Amniotic stem cell (primary cell): ENCODE data around the gene LAMC2.
A peak's percentile ranks its signal among the peaks of the same experiment; 100 is the strongest.
"Not testable (repeated sequence)": the region's sequence is repeated elsewhere in the genome, so short reads cannot be mapped to it uniquely, and the experiment has no call there.

Experiments
- DNase-seq: peaks from one replicate; lab custom pipeline; 2025; lab: John Stamatoyannopoulos, UW

LAMC2 gene

DNA sequence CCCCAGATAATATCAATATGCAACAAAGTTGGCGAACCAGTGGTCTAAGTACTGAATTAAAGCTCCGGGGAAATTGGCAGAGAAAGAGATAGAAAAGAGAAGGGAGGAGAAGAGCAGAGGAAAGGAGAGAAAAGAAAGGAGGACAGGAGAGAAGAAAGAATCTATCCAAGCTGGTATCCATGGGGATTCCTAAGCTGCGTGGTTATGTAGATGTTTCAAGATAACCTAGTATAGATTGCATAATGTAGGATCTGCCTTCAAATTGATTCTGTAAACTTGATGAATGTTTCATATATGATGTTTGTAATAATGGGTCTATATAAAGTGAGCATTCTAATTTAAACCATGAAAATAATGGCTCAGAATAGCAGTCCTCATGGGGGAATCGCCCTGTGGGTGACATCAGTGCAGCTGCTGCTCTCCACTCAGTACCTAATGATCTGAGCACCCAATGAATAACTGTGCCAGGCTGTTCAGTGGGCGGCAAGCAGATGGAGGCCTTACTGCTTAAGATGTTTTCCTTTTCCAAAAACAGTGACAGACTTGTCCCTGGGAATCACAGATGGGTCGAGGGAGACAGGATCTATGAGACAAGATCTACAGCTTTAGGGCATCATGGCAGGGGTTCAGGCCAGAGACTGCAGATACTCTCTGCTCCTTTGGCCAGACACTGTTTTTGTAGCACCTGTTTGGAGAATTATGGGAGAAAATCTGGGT is 78.0 kb downstream of the LAMC2 start:
- DNase-seq: no peak

DNA sequence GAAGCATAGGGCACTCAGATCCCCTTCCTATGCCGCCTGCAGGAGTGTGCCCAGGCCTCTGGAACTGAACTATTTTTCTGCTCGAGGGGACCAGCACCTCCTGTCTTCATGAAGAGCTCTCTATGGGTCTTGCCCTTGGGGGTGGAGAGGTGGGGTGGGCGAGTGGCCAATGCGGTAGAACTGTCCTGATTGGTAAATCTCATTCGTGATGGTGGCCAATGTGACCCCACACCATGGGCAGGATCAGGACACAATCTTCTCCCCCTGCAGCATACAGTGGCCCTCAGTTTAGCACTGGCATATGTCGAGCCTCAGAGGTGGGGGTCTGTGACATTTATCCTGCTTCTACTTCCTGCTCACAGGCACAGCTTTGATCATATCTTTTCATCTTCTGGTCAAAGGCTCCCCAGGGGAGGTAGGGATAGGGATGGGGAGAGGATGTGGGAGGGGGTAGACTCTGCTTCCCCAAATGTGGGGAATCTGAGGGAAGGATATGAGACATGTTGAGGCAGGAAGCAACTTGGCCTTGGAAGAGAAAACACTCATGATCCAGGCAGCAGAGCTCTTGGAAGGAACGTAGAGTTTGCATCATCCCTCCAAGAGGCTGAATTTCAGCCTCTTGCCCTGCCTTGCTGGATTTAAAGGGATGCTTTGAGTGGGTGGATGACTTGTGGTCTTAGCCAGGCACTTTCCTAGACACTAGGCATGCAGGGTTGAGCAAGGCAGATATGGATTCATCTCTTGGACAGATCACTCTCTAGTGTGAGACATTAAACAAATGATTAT is 81.8 kb downstream of the LAMC2 start:
- DNase-seq: peak; percentile 69

DNA sequence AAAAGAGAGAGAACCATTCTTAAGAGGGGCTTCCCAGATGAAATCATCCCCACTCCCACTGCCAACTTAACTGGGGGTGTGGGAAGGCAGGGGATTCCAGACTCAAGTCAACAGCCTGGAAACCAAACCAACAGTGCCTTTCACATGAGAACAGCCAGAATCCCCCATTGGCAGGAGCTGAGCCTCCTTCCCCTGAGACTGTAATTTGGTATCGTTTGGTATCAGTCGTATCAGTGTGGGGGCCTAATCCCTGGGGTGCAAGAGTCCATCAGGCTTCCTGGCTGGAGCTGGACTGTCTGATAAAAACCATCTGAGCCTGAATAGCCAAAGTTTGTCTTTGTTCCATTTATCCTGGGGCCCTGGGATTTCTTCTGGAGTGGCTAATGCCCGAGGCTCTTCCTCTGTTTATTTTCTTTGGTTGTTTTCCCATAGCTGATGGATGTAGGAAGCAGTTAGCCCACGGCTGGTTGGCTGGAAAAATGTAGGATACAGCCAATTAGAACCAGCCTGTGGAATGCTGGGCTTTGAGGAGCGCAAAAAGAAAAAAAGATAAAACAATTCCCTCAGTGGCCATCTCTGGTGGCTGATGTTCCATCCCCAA is 84.6 kb downstream of the LAMC2 start:
- peak; percentile 85 for DNase-seq

DNA sequence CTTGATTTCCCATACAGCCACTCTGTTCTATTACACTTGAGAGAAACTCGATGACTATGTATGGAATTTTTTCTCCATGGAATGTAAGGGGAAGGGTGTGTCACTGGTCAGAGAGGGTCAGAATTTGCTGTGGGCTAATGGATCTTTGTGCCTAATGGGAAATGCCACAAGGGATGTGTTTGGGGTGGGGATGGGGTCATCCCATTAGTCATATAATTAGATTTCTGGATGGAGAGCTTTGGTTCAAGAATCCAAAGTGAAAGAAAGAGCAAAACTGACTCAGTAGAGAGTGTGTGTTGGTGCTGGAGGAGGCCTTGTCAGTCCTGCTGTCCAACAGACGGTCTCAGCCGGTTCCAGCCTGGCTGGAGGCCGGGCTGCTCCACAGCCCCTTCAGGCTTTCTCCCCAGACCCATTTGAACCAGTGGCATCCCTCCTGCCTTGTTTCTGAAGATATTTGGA is 86.4 kb downstream of the LAMC2 start:
- peak; percentile 40 for DNase-seq

DNA sequence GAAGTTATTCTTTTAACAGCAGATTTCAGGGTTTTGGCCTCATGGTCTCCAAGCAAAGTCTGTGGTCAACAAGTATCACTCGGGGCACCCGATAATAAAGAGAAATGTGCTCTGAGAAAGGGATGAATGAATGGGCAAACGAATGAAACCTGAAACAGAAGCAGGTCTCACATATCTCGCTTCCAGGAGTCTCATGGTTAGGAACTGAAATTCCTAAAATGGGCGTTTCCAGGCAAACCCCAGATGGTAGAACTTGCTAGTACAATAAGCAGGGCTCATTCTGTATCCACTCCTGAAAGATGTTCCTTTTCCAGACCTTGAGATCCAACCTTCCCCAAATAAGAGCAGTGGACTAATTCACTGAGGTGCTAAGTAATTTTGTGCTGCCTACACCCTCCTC is 87.2 kb downstream of the LAMC2 start:
- peak; percentile 4 for DNase-seq

DNA sequence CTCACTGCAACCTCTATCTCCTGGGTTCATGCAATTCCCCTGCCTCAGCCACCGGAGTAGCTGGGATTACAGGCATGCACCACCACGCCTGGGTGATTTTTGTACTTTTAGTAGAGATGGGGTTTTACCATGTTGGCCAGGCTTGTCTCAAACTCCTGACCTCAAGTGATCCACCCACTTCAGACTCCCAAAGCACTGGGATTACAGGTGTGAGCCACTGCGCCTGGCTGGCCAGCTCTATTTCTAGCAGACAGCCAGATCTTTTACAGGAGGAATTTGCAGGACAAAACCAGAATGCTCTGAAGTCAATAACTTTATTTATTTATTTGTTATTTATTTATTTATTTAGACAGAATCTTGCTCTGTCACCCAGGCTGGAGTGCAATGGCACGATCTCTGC is 87.9 kb downstream of the LAMC2 start:
- DNase-seq: not testable (repeated sequence)

DNA sequence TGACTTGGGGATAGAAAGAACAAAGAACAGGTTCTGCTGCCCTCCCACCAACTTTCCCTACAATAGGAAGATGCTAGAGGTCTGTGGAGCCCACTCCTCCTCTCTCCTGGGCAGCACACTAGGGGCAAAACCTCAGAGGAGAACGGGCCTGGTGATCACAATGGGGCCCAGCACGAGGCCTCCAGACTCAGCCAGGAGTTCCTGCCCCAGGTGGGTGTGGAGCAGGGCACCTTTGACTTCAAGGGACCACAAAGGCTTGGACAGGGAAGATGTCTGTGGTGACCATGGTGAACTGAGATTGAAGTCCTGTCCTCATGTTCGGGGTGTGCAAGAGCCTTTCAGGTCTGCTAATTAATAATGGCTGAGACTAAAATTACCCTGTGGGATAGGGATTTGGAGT is 88.8 kb downstream of the LAMC2 start:
- DNase-seq: no peak

DNA sequence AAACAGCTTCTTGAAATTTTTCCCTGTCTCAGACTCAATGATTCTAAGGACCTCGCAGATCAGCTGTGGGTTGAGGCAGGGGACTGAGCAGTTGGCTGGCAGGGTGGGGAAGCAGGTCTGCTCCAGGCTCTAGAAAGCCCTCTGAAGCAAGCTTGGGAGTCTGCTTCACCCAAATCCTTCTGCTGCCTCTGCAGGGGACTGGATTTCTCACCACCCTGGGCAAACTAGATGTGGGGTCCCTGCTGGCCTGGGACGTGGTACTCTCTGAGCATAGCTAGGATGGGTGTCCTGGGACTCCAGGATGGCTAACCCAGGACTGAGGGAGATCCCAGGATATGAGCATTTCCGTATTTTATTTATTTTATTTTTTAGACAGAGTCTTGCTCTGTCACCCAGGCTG is 89.3 kb downstream of the LAMC2 start:
- no peak for DNase-seq

DNA sequence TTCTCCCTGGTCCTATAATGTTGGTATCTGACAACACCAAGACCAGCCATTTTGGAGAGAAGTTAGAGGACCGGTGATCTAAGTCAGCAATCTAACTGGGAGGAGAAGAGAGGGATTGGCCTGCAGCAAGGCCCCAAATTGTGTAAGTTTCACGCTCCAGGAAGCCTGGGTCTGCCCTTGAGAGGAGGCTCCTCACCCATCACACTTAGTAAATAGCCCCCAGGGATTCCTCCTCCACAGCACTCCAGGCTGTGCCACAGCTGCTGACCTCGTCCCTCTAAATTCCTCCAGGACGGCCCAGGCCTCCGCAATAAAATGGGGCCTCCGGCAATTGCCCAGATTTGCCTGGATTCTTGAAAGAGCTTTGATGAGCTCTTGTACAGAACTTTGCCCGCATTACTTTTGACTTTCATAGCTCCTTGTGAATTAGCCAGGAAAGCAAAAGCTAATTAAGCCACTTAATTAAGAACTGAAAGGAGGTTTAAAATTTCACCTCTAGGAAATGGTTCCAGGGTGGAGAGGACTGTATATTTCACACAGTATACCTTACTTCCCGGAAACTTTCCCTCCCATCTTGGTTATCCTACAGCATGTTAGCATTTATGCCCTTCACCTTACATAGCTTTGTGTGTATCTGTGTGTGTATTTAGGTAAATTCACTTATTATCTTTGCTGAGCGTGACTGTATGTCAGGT is 90.5 kb downstream of the LAMC2 start:
- no peak for DNase-seq

DNA sequence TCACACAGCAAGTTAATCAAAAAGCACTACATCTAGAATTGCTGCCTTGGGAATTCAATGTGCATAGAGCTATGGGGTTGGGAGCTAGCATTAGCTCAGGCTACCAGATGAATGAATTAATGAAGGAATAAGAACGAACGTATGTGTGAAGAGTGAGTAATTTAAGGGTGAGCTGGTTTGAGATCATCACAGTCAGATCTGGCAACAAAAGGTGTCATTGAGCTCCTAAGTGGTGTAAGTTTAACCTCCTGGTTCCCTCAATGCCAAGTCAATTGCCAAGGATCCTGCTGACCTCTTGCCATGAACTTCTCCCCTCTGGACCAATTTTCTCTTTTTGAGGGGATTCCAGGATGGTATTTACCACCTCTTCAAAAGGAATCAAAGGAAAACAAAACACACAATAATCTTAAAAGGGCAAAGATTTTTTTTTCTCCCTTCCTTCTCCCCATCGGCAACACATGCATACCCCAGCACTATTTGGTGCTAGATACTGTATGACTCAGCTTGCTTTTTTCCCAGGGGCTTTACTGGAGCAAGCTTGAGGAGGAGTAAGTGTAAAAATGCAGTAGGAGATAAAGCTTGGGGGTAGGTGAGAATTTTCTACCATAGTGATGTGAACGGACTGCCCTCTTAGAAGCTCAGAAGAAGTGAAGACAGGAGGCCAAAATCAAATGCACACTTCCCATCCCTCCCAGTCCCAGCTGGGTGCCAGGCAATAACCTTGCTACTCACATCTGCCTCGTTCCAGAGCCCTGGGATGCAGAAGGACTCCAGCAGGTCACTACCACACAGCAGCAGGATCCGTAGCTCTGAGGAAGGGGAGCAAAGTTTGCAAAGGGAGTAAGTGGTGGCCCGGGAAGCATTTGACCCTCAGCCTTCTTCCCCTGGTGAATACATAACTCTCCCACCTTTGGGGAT is 92.0 kb downstream of the LAMC2 start:
- peak; percentile 12 for DNase-seq

DNA sequence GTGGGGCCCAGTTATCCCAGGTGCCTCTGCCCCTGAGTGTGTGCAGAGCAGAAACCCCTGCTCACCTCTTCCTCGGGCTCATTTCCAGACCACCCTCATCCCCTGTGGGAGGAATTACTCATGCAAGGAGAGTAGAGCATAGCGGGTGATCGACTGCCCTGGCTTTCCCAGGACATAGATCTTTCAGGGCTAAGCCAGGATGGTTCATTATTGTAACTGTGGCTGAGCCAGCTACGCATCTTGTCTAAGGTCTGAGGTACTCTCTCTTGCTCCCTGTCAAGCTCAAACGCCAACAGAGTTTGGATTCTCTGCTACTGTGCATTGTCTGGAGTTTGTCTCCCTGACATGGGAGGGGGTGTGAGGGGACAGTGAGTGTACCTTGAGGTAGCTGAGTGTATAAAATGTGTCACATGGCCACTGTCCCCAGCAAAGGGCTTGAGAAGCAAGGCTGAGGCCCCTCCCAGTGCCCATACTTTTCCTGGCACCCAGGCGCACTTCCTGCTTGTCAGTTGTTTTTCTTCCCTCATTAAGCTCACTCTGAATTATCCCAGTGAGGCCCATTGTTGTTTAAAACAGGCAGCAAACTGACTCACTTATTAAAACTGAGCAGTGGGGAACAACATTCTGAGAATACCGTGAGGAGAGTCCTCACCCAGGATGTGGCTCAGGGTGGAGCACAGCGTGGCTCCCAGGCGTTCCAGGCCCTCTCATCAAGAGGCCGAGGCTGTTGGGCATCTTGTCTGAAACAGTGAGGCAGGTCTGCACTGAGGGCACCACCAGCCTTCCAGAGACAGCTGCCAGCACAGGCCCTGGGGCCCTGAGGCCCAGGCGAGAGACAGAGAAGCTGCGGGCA is 92.9 kb downstream of the LAMC2 start:
- peak; percentile 70 for DNase-seq

DNA sequence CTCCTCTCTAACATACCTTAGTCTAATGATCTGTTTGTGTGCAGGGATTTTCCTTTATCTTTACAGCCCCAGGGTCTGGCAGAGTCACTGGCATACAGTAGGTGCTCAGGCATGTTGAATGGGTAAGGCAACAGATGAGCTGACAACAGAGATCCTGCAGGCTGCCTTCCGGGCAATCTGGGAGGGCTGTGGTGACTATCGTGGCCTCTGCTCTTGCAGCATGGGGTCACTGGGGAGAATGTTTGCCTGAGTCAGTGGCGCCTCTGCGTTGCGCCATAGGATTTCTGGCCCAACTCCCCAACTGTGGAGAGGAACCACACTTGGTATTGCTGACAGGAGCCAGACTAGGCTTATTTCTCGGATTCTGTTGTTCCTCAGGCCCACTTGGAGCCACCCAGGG is 93.8 kb downstream of the LAMC2 start:
- DNase-seq: no peak

DNA sequence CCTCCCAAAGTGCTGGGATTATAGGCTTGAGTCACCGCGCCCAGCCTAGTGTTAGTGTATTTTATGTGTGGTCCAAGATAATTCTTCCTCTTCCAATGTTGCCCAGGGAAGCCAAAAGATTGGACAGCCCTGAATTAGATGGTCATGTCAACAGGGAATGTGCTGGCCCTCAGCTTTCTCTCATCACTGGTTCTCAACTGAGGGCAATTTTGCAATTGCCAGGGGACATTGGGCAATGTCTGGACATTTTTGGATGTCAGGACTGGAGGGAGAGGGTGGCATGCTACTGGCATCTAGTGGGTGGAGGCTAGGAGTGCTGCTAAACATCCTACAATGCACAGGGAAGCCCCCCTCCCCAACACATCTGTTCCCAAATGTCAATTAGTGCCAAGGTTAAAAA is 95.0 kb downstream of the LAMC2 start:
- DNase-seq: no peak

DNA sequence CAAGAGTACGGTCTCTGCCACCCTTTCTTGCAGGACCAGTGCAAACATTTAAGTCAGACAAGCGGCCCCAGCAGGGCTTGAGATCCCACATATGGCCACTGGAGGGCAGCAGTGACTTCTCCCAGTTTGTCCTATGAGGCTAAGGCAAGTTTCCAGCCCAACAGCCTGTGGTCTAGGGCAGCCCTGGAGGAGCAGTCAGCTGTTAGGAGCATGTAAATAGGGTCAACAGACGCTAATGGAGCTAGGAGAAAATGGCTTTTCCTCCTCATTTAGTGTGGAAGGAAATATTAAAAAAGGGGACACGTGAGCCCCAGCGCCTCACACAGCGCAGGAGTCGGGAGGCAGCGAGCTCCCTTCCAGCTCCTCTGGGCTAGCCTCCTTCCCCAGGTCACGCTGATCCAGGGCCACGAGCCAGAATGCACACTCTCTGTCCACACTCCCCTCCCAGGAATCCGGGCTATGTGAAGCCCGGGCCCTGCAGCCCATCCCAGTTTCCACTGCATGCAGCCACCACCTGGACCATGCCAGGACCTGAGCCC is 95.6 kb downstream of the LAMC2 start:
- DNase-seq: peak; percentile 76

DNA sequence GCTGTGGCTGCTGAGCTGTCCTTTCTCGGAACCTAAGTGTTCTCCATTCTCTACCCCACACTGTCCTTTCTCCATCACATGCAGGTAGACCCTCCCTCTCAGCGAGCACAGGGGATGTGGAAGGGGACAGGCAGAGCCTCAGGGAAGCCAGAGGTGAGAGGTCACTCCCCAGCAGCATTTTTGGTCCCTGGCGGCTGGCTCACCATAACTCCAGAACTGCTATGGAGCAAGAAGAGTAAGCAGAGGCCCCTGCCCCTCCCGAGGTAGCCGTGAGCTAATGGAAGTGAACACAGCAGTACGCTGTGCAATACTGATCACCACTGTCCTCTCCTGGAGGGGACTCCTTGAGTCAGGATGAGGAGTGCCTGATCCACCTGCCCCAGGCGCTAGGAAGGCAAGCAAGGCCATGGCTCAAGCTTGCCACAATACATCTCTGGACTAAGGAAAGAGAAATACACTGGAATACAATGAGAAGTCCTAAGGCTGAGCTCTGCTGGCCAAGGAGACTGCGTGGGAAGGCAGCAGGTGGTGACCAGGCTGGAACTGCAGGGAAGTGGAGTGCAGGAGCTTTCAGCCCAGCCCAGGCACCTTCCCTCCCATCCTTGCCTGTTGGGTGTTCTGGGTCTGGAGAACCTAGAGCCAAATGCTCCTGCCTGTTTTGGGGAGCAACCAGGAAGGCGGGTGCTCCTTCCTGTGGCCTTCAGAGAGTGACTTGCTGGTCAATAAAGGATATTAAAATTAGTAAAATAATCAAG is 96.2 kb downstream of the LAMC2 start:
- no peak for DNase-seq

DNA sequence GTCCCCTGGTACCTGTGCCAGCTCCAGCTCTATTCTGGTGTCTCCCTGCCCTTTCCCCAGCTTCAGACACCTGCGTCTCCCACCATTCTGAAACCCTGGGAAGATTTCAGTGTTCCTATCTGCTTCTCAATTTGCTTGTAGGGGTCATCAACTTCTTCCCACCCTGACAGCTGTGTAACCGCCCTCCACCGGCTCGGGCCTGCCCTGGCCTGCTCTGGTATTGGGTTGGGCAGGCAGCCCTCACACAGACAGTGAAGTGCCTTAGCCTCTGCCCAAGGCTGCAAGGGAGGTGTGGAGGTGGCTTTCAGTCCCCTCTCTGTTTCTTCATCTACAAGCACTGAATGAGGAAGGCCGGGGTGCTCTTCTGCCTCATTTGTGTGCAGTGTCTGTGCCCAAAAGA is 97.2 kb downstream of the LAMC2 start:
- no peak for DNase-seq

DNA sequence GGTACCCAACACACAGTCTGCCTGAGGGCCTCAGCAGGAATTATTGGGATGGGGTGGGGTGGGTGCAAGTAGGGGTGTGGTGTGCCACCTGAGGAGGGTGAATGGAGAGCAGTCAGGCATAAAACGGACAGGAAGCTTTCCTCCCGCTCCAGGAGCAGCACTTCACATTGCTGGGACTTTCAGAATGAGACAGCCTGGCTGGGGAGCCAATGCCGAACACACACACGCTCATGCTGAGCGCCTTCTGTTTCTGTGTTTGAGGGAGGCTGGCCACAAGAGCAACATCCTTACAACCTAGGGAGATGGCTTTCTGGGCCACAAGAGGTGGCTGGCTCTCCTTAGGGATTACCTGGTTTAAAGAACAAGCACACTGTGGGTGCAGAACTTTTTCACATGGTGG is 98.0 kb downstream of the LAMC2 start:
- no peak for DNase-seq

DNA sequence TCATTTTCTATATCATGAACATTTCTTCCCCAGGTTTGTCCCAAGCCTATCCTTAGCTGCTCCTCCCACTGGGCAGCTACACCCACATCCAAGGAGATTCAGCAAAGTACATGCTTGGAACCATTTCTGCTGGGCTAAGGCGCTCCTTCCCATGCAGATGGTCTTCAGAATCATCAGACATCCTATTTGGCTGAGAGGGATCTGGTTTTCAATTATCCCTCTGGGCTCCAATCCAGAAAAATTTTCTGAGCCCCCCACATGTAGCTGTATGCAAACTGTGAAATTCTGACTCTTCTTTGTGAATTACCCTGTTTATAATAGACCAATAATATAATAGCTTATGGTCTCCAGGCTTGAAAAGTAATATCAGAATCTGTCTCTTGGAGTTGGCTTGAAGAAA is 99.2 kb downstream of the LAMC2 start:
- no peak for DNase-seq

DNA sequence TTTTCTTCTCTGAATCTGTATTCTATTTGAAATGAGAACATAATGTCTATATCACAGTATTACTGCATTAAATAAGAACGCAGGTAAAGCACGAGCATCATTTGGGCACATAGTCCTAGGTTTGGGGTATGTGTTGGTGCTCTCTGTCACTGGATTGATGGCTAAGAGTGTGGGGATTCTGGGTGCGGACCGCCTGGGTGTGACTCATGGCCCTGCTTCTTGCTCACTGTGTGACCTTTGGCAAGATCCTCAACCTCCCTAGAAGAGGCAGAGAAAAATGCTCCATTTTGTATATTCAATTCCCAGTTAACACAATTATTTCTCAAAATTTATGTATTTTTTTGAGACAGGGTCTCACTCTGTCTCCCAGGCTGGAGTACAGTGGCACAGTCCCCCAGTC is 99.7 kb downstream of the LAMC2 start:
- DNase-seq: no peak
